GM18507 (cell line): Measurements from ENCODE around the gene PDZD2.

Experiments used
- DNase-seq: peaks from one replicate; pipeline ENCODE4 v3.0.0; 2011; ENCODE audit warnings: low read depth; ENCODE audit not compliant: insufficient read length; ENCODE audit errors: extremely low spot score
- FAIRE-seq: peaks from 2 replicates; lab custom pipeline; 2011; peaks lifted over from hg19 to GRCh38; lab: Jason Lieb, UNC

PDZD2 gene

GRCh38 chr5:31798168-31798567 is 159.2 kb downstream of the PDZD2 start:
- no peak for DNase-seq
- FAIRE-seq = no peak

- FAIRE-seq = no peak
- DNase-seq = no peak
Measured at GRCh38 chr5:31800351-31800750, 161.4 kb downstream of the PDZD2 start.

- DNase-seq (no peak), FAIRE-seq (no peak)
Measured at GRCh38 chr5:31805785-31806400, 167.0 kb downstream of the PDZD2 start.

GRCh38 chr5:31806561-31806960 is 167.6 kb downstream of the PDZD2 start:
- no peak for FAIRE-seq

GRCh38 chr5:31807789-31808540 is 169.0 kb downstream of the PDZD2 start:
- FAIRE-seq (no peak), DNase-seq (no peak)

More at GRCh38 chr5:31806561-31806960, 167.6 kb downstream of the PDZD2 start:
- no peak for DNase-seq

- DNase-seq (peak; percentile 22), FAIRE-seq (peak; percentile 18)
Measured at GRCh38 chr5:31809050-31809870, 170.3 kb downstream of the PDZD2 start.

- FAIRE-seq (no peak), DNase-seq (no peak)
Measured at GRCh38 chr5:31811210-31811609, 172.3 kb downstream of the PDZD2 start.

- FAIRE-seq = no peak
Measured at GRCh38 chr5:31815376-31815775, 176.4 kb downstream of the PDZD2 start.

GRCh38 chr5:31819926-31820516 is 181.1 kb downstream of the PDZD2 start:
- FAIRE-seq (no peak), DNase-seq (no peak)

More at GRCh38 chr5:31815376-31815775, 176.4 kb downstream of the PDZD2 start:
- no peak for DNase-seq

- DNase-seq (no peak), FAIRE-seq (no peak)
Measured at GRCh38 chr5:31823472-31823871, 184.5 kb downstream of the PDZD2 start.

- FAIRE-seq = no peak
- DNase-seq = no peak
Measured at GRCh38 chr5:31824869-31825517, 186.1 kb downstream of the PDZD2 start.

GRCh38 chr5:31825518-31826068 is 186.7 kb downstream of the PDZD2 start:
- FAIRE-seq (peak; percentile 75), DNase-seq (no peak)

- FAIRE-seq (no peak), DNase-seq (no peak)
Measured at GRCh38 chr5:31827867-31828266, 188.9 kb downstream of the PDZD2 start.

- no peak for DNase-seq
Measured at GRCh38 chr5:31832966-31833365, 194.0 kb downstream of the PDZD2 start.

GRCh38 chr5:31833710-31834109 is 194.8 kb downstream of the PDZD2 start:
- FAIRE-seq (no peak), DNase-seq (no peak)

More at GRCh38 chr5:31832966-31833365, 194.0 kb downstream of the PDZD2 start:
- FAIRE-seq = no peak

GRCh38 chr5:31844622-31845345 is 205.9 kb downstream of the PDZD2 start:
- no peak for DNase-seq
- no peak for FAIRE-seq

- no peak for FAIRE-seq
Measured at GRCh38 chr5:31845361-31845760, 206.4 kb downstream of the PDZD2 start.

GRCh38 chr5:31846934-31847333 is 208.0 kb downstream of the PDZD2 start:
- FAIRE-seq (no peak), DNase-seq (no peak)

More at GRCh38 chr5:31845361-31845760, 206.4 kb downstream of the PDZD2 start:
- DNase-seq = no peak
